ENCODE results near the gene ZNF750.

DNA sequence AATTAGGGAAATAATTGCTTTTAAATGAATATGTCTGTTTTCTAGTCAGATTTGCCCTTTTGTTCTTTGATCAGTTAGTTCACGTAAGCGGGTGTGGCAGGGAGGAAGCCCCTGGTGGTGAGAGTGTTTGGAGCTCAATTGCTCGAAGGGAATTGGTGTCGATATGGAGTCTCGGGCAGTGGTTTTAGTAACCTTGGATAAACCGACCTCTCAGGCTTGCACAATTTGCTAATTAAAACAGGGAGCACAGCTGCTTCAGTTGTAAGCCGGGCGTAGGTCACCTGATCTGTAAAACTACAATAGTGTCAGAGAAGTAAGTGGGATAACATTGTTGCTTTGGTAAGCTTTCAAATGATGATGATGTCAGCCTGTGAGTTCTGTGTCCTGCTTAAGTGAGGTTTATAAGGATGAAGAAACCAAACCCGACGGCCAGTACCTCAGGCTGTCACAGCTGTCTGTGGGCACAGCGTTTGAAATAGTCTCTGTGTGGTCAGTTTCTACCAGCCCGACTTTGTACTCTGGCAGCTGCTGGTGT is 2.9 kb downstream of the ZNF750 start:
- TF ChIP-seq, protein P1, sequence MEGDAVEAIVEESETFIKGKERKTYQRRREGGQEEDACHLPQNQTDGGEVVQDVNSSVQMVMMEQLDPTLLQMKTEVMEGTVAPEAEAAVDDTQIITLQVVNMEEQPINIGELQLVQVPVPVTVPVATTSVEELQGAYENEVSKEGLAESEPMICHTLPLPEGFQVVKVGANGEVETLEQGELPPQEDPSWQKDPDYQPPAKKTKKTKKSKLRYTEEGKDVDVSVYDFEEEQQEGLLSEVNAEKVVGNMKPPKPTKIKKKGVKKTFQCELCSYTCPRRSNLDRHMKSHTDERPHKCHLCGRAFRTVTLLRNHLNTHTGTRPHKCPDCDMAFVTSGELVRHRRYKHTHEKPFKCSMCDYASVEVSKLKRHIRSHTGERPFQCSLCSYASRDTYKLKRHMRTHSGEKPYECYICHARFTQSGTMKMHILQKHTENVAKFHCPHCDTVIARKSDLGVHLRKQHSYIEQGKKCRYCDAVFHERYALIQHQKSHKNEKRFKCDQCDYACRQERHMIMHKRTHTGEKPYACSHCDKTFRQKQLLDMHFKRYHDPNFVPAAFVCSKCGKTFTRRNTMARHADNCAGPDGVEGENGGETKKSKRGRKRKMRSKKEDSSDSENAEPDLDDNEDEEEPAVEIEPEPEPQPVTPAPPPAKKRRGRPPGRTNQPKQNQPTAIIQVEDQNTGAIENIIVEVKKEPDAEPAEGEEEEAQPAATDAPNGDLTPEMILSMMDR (IDR thresholded peaks at IDR 0.05): no peak
- TF ChIP-seq POLR2A (IDR thresholded peaks at IDR 0.05): no peak
